OCI-LY3 (cell line): ENCODE results near the gene BACE2.

ENCODE experiments used
- CTCF ChIP-seq: fragments of 200-600, 300-600 bp; sonication (generic); IDR thresholded peaks from 2 replicates; pipeline ENCODE4 v1.5.1; 2014; ENCODE audit warnings: antibody characterized with exemption, low read length, low read depth
- EZH2phosphoT487 ChIP-seq: fragments of 200-600 bp; shearing (Covaris generic); IDR thresholded peaks from 2 replicates; pipeline ENCODE4 v1.6.1; 2018; ENCODE audit warnings: antibody characterized with exemption, mixed run types, low read depth

GRCh38 chr21:41139951-41140350, 28.0 kb upstream of the BACE2 start:
- TF ChIP-seq CTCF: no peak
- no peak for TF ChIP-seq EZH2phosphoT487
